B cell (primary cell): Measurements from ENCODE around the gene PDE4C. TPM values are rescaled to one million over a fixed set of nuclear protein-coding genes. Genes with fewer than 3 reads are reported as not detected.

Experiments used
- ATAC-seq: fragments of 200-7000 bp; cut with Tn5 transposase; one replicate; pipeline ENCODE4 v1.10.0; 2021; ENCODE audit warnings: low read depth, mild to moderate bottlenecking, moderate number of reproducible peaks, moderate library complexity
- CTCF ChIA-PET: fragments of 350-600 bp; sonication (Branson Sonifier 250); formaldehyde crosslinking; loops from one replicate; lab custom pipeline; 2021; ENCODE audit warnings: antibody characterized with exemption, inconsistent platforms; lab: Charles Lee
- POLR2A ChIA-PET: fragments of 350-600 bp; sonication (Branson Sonifier 250); formaldehyde crosslinking; loops from one replicate; lab custom pipeline; 2021; ENCODE audit warnings: antibody characterized with exemption; lab: Charles Lee
- DNase-seq: peaks from one replicate; pipeline ENCODE4 v3.0.0; 2013
- H2AFZ ChIP-seq: 2 replicates; pipeline ENCODE4 v1.6.1; 2012; ENCODE audit warnings: mild to moderate bottlenecking, low read depth, low read length; ENCODE audit not compliant: insufficient read depth, poor library complexity, severe bottlenecking
- H3K27ac ChIP-seq, 2 donors: 1 replicate in 1 of 2; 2 replicates in 1 of 2; pipeline ENCODE4 v1.5.1; 2012 to 2013; ENCODE audit warnings: low read length in 2 of 2, mild to moderate bottlenecking in 2 of 2, moderate library complexity in 1 of 2
- H3K27me3 ChIP-seq, 4 experiments: fragments of 200-600 bp in 1 of 4; sonication (generic) in 1 of 4; replicated peaks in 1 of 4; 1 replicate in 2 of 4; 2 replicates in 2 of 4; pipeline versions ENCODE4 v1.6.1 to v1.7.0; 2013 to 2016; ENCODE audit warnings: low read length in 3 of 4, mild to moderate bottlenecking in 2 of 4, mixed read lengths in 1 of 4, moderate library complexity in 1 of 4; ENCODE audit not compliant: insufficient read depth in 4 of 4, control insufficient read depth in 3 of 4; ENCODE audit errors: control extremely low read depth in 1 of 4
- H3K36me3 ChIP-seq, 2 experiments: replicated peaks in 1 of 2; 1 replicate in 1 of 2; 2 replicates in 1 of 2; pipeline versions ENCODE4 v1.6.1 to v1.7.1; 2013; ENCODE audit warnings: low read length in 1 of 2; ENCODE audit not compliant: insufficient read depth in 2 of 2, control insufficient read depth in 1 of 2; ENCODE audit errors: control extremely low read depth in 1 of 2, extremely low read depth in 1 of 2
- H3K4me1 ChIP-seq, 2 donors: fragments of 200-600 bp in 1 of 2; sonication (generic) in 1 of 2; 1 replicate in 1 of 2; 2 replicates in 1 of 2; pipeline versions ENCODE4 v1.5.1 to v1.6.1; 2013 to 2017; ENCODE audit warnings: low read length in 2 of 2; ENCODE audit not compliant: control insufficient read depth in 2 of 2, insufficient read depth in 2 of 2
- H3K4me2 ChIP-seq: replicated peaks from 2 replicates; pipeline ENCODE3; 2012; ENCODE audit warnings: mild to moderate bottlenecking, low read depth, low read length; ENCODE audit not compliant: poor library complexity, severe bottlenecking
- H3K4me3 ChIP-seq, 5 experiments: fragments of 200-600 bp in 1 of 5; sonication (generic) in 1 of 5; 1 replicate in 3 of 5; 2 replicates in 2 of 5; pipeline versions ENCODE4 v1.5.1 to v1.7.0; 2011 to 2016; ENCODE audit warnings: low read length in 4 of 5, mild to moderate bottlenecking in 4 of 5, low read depth in 2 of 5, control low read depth in 1 of 5, moderate library complexity in 1 of 5; ENCODE audit not compliant: insufficient read depth in 1 of 5; ENCODE audit errors: control extremely low read depth in 1 of 5, extremely low read depth in 1 of 5
- H3K79me2 ChIP-seq: fragments of 200-600 bp; sonication (generic); one replicate; pipeline ENCODE4 v1.6.0; 2016; ENCODE audit warnings: low read length; ENCODE audit not compliant: control insufficient read depth, insufficient read depth
- H3K9ac ChIP-seq: fragments of 200-600 bp; sonication (generic); 2 replicates; pipeline ENCODE4 v1.6.1; 2017; ENCODE audit warnings: mild to moderate bottlenecking, low read length, moderate library complexity
- H3K9me3 ChIP-seq, 3 donors: one replicate each; pipeline versions ENCODE4 v1.6.1 to v1.7.1; 2013; ENCODE audit warnings: low read length in 2 of 3; ENCODE audit not compliant: control insufficient read depth in 2 of 3, insufficient read depth in 1 of 3; ENCODE audit errors: control extremely low read depth in 1 of 3
- H4K20me1 ChIP-seq: 2 replicates; pipeline ENCODE4 v1.6.0; 2012; ENCODE audit warnings: mild to moderate bottlenecking, low read length; ENCODE audit not compliant: insufficient read depth, control insufficient read depth, poor library complexity, severe bottlenecking
- H3K27ac Mint-ChIP-seq: one replicate; pipeline ENCODE4 v1.8.0; 2021; ENCODE audit warnings: mixed read lengths
- H3K27me3 Mint-ChIP-seq: one replicate; pipeline ENCODE4 v1.8.0; 2021; ENCODE audit warnings: mixed read lengths
- H3K4me1 Mint-ChIP-seq: one replicate; pipeline ENCODE4 v1.8.0; 2021; ENCODE audit warnings: mixed read lengths
- H3K4me3 Mint-ChIP-seq: one replicate; pipeline ENCODE4 v1.8.0; 2021; ENCODE audit warnings: mixed read lengths
- H3K9me3 Mint-ChIP-seq: one replicate; pipeline ENCODE4 v1.8.0; 2022; ENCODE audit warnings: mixed read lengths; ENCODE audit not compliant: insufficient read depth
- EZH2 ChIP-seq: IDR thresholded peaks from 2 replicates; pipeline ENCODE4 v1.6.1; 2012; ENCODE audit warnings: borderline replicate concordance, low read depth, mild to moderate bottlenecking, moderate library complexity, low read length; ENCODE audit not compliant: insufficient read depth, poor library complexity, severe bottlenecking
- WGBS: methylation state at CpG from one replicate; pipeline ENCODE4 v1.1.5; 2013; ENCODE audit warnings: missing lambda C conversion rate; ENCODE audit not compliant: insufficient coverage; 5-methylcytosine and 5-hydroxymethylcytosine counted together
- intact Hi-C: fragments of 100-400 bp; cut with micrococcal nuclease; formaldehyde crosslinking; loops from one replicate; pipeline ENCODE4 v1.10.0; 2022
- polyA plus RNA-seq: library from polyadenylated mRNA; depleted of rRNA; stranded (reverse); fragments of >200 nt; gene quantifications from 2 replicates; pipeline ENCODE4 v1.2.3, GENCODE V29; 2012
- total RNA-seq, 2 donors: library from RNA; stranded (reverse); fragments of 120-200 nt in 1 of 2; gene quantifications; 1 replicate in 1 of 2; 2 replicates in 1 of 2; pipeline versions ENCODE4 v1.2.3 to v1.2.4, GENCODE V29; 2013 to 2022
- TF ChIP-seq, protein P1 (sequence below): fragments of 200-600 bp; IDR thresholded peaks from one replicate; pipeline ENCODE4 v1.8.0; 2022; ENCODE audit warnings: antibody characterized with exemption, mild to moderate bottlenecking

PDE4C gene
- total and polyA plus RNA-seq, 2 donors (not counting 1 experiment from before 2014, with no cell fraction given), result not detected

DNA sequence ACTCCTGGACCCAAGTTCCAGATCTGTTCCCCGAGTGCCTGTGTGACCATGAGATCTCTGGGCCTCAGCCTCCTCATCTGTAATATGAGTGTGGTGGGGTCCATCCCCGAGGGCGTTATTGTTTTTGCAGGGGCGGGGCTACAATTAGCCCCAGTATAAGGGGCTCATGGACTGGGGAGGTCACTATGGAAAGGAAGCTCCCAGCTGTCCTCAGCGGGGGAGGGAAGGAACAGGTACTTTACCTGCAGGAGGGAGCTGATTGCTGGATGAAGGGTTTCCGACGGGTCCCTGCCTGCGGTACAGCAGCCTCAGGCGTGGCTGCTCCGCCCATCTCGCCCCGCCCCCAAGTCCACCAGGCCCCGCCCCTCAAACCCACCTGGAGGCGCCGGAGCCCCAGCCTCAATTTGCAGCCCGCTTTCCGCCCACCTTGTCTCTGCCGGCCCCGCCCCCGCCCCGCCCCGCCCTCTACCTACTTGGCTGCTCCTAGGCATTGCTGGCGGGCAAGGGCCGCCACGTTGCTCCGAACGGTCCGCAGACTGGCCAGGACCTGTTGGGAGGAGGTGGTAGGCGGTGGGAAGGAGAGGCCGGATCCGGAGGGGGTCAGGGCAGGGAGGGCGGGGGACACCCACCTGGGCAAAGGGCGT is 5.5 kb downstream of the PDE4C start:
- H3K4me3 Mint-ChIP-seq, result peak overlapping the region; percentile 29
- no peaks in the 10 kb centered on the region for H4K20me1 ChIP-seq
- intact Hi-C loops, result no loop called here
- H3K27me3 Mint-ChIP-seq, result peaks cover 30% of the 10 kb centered on the region
- ATAC-seq (no peak), DNase-seq (no peak)
- peaks cover 21% of the 10 kb centered on the region for H3K4me1 Mint-ChIP-seq
- no peaks in the 10 kb centered on the region for H3K36me3 ChIP-seq
- no peaks in the 10 kb centered on the region for H3K79me2 ChIP-seq
- CTCF ChIA-PET, result interaction anchor here (1.1 to 2.2 kb wide), 5 partner anchors 10 to 167 kb away, joined by 3 to 6 read pairs (median 4); no protein-coding TSS in a partner anchor
- WGBS, result 11% methylated on average over 17 of the region's 33 CpGs
- H3K9me3 Mint-ChIP-seq, result no peaks in the 10 kb centered on the region
- H3K9me3 ChIP-seq, result peaks cover 0 to 42% (median 0%) of the 10 kb centered on the region in 3 donors
- POLR2A ChIA-PET, result interaction anchor here (0.7 kb wide), 1 partner anchor 29 kb away, joined by 3 read pairs; no protein-coding TSS in a partner anchor
- peaks cover 0 to 60% (median 24%) of the 10 kb centered on the region in 4 experiments for H3K27me3 ChIP-seq
- H2AFZ ChIP-seq, result no peak overlapping the region
- no peak overlapping the region for H3K27ac Mint-ChIP-seq
- no peak overlapping the region for H3K27ac ChIP-seq
- H3K9ac ChIP-seq, result no peak overlapping the region
- TF ChIP-seq, protein P1, sequence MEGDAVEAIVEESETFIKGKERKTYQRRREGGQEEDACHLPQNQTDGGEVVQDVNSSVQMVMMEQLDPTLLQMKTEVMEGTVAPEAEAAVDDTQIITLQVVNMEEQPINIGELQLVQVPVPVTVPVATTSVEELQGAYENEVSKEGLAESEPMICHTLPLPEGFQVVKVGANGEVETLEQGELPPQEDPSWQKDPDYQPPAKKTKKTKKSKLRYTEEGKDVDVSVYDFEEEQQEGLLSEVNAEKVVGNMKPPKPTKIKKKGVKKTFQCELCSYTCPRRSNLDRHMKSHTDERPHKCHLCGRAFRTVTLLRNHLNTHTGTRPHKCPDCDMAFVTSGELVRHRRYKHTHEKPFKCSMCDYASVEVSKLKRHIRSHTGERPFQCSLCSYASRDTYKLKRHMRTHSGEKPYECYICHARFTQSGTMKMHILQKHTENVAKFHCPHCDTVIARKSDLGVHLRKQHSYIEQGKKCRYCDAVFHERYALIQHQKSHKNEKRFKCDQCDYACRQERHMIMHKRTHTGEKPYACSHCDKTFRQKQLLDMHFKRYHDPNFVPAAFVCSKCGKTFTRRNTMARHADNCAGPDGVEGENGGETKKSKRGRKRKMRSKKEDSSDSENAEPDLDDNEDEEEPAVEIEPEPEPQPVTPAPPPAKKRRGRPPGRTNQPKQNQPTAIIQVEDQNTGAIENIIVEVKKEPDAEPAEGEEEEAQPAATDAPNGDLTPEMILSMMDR, result no peak
- TF ChIP-seq EZH2, result no peak
- peaks cover 19 to 20% of the 10 kb centered on the region in 2 donors for H3K4me1 ChIP-seq
- H3K4me3 ChIP-seq, result no peak overlapping the region
- no peak overlapping the region for H3K4me2 ChIP-seq
